ENCODE data around the gene TLR9.
"Not testable (repeated sequence)": the region's sequence is repeated elsewhere in the genome, so short reads cannot be mapped to it uniquely, and the experiment has no call there.

Gene TLR9

DNA sequence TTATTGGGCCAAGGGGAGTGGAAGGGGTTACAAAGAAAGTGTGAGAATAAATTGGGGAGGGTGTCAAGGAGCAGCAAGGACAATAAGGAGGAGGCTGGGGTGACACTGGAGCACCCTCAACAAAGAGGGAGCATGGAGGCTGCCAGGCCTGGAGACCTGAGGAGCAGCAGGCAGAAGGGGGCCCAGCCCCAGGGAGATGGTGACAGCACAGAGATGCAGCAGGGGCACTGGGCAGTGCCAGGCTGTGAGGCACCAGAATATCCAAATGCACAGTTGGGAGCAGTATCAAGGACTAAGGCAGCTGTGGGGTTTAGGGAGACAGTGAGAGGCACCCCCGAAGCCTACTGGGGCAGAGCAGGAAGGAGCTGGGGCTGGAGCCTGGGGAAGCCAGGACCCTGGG, 46.9 kb downstream of the TLR9 start:
- TF ChIP-seq, protein P1, sequence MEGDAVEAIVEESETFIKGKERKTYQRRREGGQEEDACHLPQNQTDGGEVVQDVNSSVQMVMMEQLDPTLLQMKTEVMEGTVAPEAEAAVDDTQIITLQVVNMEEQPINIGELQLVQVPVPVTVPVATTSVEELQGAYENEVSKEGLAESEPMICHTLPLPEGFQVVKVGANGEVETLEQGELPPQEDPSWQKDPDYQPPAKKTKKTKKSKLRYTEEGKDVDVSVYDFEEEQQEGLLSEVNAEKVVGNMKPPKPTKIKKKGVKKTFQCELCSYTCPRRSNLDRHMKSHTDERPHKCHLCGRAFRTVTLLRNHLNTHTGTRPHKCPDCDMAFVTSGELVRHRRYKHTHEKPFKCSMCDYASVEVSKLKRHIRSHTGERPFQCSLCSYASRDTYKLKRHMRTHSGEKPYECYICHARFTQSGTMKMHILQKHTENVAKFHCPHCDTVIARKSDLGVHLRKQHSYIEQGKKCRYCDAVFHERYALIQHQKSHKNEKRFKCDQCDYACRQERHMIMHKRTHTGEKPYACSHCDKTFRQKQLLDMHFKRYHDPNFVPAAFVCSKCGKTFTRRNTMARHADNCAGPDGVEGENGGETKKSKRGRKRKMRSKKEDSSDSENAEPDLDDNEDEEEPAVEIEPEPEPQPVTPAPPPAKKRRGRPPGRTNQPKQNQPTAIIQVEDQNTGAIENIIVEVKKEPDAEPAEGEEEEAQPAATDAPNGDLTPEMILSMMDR (IDR thresholded peaks at IDR 0.05; ENCODE audit: low read depth, low read length) = no peak
- no peak for DNase-seq (ENCODE audit: low read depth in 2 of 2)
- no peak overlapping the region for H3K4me3 ChIP-seq (replicated peaks in 1 of 2; ENCODE audit: low read depth in 2 of 2, low read length in 2 of 2)

DNA sequence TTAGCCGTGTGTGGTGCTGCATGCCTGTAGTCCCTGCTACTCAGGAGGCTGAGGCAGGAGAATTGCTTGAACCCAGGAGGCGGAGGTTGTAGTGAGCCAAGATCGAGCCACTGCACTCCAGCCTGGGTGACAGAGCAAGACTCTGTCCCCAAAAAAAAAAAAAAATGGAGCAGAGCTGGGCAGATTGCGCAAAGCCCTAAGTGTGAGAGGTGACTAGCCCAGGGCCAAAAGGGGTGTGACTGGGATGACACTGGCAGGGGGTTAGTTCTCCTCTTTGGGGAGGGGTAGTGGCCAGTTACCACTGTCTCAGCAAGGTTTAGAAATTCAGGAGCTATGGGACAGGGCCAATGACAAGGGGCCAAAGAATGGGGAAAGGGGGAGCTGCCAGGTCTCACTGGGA, 47.3 kb downstream of the TLR9 start:
- not testable (repeated sequence) for DNase-seq (ENCODE audit: low read depth in 2 of 2); H3K4me3 ChIP-seq (replicated peaks in 1 of 2; ENCODE audit: low read depth in 2 of 2, low read length in 2 of 2)

DNA sequence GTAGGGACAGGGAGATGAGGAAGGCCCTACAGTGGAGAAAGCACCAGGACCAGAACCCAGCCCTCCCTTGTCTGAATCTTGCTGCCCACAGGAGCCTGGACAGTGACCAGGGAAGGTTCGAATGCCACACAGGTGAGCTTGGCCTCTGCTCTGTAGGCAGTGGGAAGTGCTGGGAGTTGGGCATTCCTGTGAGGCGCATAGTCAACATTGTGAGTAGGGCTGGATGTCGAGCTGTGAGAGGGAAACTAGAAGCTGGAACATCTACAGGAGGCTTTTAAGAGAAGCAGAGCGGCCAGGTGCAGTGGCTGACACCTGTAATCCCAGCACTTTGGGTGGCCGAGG, 47.8 kb downstream of the TLR9 start:
- TF ChIP-seq, protein P1 (IDR thresholded peaks at IDR 0.05; ENCODE audit: low read depth, low read length) = no peak
- no peak overlapping the region for H3K4me3 ChIP-seq (replicated peaks in 1 of 2; ENCODE audit: low read depth in 2 of 2, low read length in 2 of 2)
- DNase-seq (ENCODE audit: low read depth in 2 of 2) = no peak

DNA sequence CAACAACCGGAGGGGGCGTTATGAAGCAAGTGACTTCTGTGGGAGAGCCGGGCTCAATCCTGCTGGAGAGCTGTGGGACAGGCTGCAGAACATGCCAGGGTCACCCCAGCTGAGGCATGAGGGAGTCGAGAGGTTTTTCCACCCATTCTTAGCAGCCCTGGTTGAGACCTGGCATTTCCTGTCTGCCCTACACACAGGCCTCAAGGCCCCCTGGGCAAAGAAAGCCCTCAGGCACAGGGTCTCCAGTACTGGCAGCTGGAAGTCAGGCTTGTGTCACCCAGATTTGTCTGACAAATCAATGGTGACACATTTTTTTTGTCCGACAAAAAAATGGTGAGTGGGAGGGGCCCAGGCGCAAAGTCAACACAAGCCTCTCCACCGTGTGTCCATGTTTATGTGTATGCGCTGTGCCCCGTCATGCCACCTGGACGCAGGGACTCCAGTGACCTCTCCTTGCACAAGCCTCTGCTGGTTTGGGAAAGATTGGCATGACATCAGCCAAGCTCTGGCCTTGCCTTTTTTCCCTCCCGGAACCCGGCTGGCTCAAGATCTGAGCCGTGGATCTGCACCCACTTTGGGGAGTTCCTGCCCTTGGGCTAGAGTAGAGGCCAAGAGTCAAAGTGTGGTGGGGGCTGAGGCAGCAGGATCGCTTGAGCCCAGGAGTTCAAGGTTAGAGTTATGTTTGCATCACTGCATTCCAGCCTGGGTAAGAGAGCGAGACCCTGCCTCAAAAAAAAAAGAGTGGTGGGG, 48.3 kb downstream of the TLR9 start:
- H3K4me3 ChIP-seq (replicated peaks in 1 of 2; ENCODE audit: low read depth in 2 of 2, low read length in 2 of 2) = no peak overlapping the region
- TF ChIP-seq, protein P1 (IDR thresholded peaks at IDR 0.05; ENCODE audit: low read depth, low read length) = no peak
- no peak for DNase-seq (ENCODE audit: low read depth in 2 of 2)

DNA sequence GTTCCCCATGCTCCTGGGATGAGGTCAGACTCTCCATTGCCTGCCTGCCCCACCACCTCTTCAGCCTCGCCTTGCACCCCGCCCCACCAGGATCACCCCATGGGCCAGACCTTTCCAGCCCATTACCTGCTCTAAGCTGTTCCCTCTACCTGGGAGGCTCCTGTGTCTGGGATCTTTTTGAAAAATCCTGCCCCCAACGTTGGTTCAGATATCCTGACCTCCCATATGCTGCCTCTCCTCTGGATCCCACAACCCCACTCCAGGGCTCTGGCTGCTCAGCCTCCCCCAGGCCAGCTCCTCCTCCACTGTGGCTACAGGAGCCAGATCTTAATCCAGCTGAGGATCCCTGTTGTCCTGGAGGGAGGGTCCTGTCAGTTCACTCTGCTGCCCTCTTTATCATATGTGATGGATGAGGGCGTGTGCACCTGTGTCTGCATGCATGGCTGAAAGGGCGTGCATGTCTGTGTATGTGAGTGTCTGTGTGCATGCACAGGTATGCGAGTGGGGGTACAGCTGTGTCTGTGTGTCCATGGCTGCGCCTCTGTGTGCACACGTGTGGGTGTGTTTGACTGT, 49.2 kb downstream of the TLR9 start:
- no peak overlapping the region for H3K4me3 ChIP-seq (replicated peaks in 1 of 2; ENCODE audit: low read depth in 2 of 2, low read length in 2 of 2)
- TF ChIP-seq, protein P1 (IDR thresholded peaks at IDR 0.05; ENCODE audit: low read depth, low read length) = no peak
- DNase-seq (ENCODE audit: low read depth in 2 of 2) = no peak

DNA sequence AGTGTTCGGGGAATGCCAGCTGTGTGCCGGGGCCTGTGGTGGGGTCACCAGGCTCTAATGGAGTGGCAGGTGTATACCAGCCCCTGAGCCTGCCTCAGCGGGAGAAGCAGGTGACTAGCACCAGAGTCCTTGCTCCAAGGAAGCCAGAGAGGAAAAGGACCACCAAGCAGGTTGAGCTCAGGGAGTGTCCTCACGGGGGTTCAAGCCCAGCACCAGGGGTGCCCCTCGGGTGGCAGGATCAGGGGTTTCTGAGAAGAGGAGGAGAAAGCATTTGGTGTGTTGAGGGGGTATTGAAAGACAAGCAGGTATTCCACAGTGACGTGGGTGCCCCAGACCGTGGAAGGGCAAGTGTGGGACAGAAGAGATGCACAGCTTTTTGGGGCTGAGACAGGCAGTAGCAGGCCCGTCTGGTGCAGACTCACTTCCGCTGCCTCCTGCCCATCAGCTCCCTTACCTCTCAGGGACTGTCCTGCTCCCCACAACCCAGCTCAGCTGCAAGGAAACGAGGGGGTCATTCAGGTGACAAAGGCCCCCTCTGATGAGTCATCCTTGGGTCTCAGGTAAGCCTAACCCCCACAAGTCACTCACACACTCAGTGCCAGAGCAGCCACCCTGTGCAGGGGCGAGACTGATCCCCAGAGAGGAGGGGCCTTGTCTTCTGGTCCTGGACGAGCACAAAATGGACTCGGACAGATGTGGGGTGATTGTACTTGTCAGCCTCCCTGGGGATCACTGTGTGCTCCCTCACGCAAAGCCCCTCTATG, 49.8 kb downstream of the TLR9 start:
- H3K4me3 ChIP-seq (replicated peaks in 1 of 2; ENCODE audit: low read depth in 2 of 2, low read length in 2 of 2) = no peak overlapping the region
- DNase-seq (ENCODE audit: low read depth in 2 of 2) = no peak
- TF ChIP-seq, protein P1 (IDR thresholded peaks at IDR 0.05; ENCODE audit: low read depth, low read length) = no peak

DNA sequence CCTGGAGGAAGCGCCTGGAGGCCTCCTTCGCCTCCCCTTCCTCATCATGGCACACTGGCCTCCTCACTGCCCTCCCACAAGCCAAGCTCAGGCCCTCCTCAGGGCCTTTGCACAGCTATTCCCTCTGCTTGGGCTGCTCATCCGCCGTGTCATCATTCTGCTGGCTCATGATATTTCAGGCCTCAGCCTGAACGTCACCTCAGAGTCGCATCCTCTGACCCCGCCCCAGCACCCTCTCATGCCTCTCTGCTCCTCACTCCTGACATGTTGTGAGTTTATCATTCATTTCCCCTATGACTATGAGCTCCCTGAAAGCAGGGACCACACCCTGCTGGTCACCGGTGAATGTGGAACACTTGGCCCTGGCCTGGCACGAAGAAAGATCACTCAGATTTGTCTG, 50.5 kb downstream of the TLR9 start:
- TF ChIP-seq, protein P1 (IDR thresholded peaks at IDR 0.05; ENCODE audit: low read depth, low read length) = no peak
- H3K4me3 ChIP-seq (replicated peaks in 1 of 2; ENCODE audit: low read depth in 2 of 2, low read length in 2 of 2) = no peak overlapping the region
- peak in 1 of 2 donors; percentile 38 for DNase-seq (ENCODE audit: low read depth in 2 of 2)
